ENCODE results near the gene CEP112. TPM values are rescaled to one million over a fixed set of nuclear protein-coding genes. Genes with fewer than 3 reads are reported as not detected.

CEP112 gene
- total and polyA plus RNA-seq, 2 of the 13 experiments (the other 11 are each of a cell fraction or from before 2014, with no cell fraction given) = 1.2 to 3.4 TPM

DNA sequence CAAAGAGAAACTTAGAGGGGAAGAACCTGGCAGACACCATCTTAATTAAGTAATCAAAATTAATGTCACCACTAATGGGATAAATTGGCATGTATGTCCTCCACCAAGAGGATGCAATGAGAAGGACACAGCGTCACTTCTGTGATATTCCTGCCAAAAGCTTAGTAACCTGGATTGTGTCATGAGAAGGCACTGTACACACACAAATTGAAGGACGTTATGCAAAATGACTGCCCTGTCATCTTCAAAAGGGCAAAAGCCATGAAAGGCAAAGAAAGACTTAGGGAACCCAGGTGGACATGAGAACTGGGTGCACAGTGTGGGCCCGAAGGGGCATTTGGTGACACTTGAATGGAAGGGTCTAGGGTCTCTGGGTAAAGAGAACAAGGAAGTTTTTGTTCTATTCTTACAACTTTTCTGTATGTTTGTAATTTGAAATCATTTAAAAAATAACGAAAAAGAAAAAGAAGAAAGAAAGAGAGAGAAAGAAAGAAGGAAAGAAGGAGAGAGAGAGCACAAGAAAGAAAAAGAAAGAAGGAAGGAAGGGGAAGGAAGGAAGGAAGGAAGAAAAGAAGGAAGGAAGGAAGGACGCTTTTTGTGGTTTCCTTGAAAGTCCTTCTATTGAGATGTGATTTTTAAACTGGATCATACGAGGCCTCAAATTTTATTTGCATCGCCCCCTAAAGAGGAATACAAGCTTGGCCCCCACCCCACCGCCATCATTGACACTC lies 41.3 kb upstream of the CEP112 start (continued):
- TF ChIP-seq, protein P1, sequence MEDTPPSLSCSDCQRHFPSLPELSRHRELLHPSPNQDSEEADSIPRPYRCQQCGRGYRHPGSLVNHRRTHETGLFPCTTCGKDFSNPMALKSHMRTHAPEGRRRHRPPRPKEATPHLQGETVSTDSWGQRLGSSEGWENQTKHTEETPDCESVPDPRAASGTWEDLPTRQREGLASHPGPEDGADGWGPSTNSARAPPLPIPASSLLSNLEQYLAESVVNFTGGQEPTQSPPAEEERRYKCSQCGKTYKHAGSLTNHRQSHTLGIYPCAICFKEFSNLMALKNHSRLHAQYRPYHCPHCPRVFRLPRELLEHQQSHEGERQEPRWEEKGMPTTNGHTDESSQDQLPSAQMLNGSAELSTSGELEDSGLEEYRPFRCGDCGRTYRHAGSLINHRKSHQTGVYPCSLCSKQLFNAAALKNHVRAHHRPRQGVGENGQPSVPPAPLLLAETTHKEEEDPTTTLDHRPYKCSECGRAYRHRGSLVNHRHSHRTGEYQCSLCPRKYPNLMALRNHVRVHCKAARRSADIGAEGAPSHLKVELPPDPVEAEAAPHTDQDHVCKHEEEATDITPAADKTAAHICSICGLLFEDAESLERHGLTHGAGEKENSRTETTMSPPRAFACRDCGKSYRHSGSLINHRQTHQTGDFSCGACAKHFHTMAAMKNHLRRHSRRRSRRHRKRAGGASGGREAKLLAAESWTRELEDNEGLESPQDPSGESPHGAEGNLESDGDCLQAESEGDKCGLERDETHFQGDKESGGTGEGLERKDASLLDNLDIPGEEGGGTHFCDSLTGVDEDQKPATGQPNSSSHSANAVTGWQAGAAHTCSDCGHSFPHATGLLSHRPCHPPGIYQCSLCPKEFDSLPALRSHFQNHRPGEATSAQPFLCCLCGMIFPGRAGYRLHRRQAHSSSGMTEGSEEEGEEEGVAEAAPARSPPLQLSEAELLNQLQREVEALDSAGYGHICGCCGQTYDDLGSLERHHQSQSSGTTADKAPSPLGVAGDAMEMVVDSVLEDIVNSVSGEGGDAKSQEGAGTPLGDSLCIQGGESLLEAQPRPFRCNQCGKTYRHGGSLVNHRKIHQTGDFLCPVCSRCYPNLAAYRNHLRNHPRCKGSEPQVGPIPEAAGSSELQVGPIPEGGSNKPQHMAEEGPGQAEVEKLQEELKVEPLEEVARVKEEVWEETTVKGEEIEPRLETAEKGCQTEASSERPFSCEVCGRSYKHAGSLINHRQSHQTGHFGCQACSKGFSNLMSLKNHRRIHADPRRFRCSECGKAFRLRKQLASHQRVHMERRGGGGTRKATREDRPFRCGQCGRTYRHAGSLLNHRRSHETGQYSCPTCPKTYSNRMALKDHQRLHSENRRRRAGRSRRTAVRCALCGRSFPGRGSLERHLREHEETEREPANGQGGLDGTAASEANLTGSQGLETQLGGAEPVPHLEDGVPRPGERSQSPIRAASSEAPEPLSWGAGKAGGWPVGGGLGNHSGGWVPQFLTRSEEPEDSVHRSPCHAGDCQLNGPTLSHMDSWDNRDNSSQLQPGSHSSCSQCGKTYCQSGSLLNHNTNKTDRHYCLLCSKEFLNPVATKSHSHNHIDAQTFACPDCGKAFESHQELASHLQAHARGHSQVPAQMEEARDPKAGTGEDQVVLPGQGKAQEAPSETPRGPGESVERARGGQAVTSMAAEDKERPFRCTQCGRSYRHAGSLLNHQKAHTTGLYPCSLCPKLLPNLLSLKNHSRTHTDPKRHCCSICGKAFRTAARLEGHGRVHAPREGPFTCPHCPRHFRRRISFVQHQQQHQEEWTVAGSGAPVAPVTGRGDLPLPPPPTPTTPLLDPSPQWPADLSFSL (CRISPR knock-in tag; IDR thresholded peaks at IDR 0.05) = 0 out of 2 replicates have a peak, but pooled peaks have one; percentile 67
- TF ChIP-seq, protein P2, sequence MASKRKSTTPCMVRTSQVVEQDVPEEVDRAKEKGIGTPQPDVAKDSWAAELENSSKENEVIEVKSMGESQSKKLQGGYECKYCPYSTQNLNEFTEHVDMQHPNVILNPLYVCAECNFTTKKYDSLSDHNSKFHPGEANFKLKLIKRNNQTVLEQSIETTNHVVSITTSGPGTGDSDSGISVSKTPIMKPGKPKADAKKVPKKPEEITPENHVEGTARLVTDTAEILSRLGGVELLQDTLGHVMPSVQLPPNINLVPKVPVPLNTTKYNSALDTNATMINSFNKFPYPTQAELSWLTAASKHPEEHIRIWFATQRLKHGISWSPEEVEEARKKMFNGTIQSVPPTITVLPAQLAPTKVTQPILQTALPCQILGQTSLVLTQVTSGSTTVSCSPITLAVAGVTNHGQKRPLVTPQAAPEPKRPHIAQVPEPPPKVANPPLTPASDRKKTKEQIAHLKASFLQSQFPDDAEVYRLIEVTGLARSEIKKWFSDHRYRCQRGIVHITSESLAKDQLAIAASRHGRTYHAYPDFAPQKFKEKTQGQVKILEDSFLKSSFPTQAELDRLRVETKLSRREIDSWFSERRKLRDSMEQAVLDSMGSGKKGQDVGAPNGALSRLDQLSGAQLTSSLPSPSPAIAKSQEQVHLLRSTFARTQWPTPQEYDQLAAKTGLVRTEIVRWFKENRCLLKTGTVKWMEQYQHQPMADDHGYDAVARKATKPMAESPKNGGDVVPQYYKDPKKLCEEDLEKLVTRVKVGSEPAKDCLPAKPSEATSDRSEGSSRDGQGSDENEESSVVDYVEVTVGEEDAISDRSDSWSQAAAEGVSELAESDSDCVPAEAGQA (IDR thresholded peaks at IDR 0.05; ENCODE audit: low read depth) = no peak; the same call in 1 of the 2 replicates
- TF ChIP-seq, protein P2 (CRISPR knock-in tag; IDR thresholded peaks at IDR 0.05; ENCODE audit: borderline replicate concordance) = no peak
- TF ChIP-seq, protein P3, sequence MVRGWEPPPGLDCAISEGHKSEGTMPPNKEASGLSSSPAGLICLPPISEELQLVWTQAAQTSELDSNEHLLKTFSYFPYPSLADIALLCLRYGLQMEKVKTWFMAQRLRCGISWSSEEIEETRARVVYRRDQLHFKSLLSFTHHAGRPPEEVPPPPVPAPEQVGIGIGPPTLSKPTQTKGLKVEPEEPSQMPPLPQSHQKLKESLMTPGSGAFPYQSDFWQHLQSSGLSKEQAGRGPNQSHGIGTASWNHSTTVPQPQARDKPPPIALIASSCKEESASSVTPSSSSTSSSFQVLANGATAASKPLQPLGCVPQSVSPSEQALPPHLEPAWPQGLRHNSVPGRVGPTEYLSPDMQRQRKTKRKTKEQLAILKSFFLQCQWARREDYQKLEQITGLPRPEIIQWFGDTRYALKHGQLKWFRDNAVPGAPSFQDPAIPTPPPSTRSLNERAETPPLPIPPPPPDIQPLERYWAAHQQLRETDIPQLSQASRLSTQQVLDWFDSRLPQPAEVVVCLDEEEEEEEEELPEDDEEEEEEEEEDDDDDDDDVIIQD (CRISPR knock-in tag; IDR thresholded peaks at IDR 0.05; ENCODE audit: low read depth) = peak; percentile 79
- TF ChIP-seq, protein P4, sequence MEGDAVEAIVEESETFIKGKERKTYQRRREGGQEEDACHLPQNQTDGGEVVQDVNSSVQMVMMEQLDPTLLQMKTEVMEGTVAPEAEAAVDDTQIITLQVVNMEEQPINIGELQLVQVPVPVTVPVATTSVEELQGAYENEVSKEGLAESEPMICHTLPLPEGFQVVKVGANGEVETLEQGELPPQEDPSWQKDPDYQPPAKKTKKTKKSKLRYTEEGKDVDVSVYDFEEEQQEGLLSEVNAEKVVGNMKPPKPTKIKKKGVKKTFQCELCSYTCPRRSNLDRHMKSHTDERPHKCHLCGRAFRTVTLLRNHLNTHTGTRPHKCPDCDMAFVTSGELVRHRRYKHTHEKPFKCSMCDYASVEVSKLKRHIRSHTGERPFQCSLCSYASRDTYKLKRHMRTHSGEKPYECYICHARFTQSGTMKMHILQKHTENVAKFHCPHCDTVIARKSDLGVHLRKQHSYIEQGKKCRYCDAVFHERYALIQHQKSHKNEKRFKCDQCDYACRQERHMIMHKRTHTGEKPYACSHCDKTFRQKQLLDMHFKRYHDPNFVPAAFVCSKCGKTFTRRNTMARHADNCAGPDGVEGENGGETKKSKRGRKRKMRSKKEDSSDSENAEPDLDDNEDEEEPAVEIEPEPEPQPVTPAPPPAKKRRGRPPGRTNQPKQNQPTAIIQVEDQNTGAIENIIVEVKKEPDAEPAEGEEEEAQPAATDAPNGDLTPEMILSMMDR (CRISPR knock-in tag; IDR thresholded peaks at IDR 0.05) = peak; percentile 38
- no peak for TF ChIP-seq SOX6 (IDR thresholded peaks at IDR 0.05)
- TF ChIP-seq SOX6 (CRISPR knock-in tag; IDR thresholded peaks at IDR 0.05) = peak; percentile 64
- no peak for TF ChIP-seq BHLHE40 (IDR thresholded peaks at IDR 0.05; ENCODE audit: low read length)
- TF ChIP-seq, protein P5, sequence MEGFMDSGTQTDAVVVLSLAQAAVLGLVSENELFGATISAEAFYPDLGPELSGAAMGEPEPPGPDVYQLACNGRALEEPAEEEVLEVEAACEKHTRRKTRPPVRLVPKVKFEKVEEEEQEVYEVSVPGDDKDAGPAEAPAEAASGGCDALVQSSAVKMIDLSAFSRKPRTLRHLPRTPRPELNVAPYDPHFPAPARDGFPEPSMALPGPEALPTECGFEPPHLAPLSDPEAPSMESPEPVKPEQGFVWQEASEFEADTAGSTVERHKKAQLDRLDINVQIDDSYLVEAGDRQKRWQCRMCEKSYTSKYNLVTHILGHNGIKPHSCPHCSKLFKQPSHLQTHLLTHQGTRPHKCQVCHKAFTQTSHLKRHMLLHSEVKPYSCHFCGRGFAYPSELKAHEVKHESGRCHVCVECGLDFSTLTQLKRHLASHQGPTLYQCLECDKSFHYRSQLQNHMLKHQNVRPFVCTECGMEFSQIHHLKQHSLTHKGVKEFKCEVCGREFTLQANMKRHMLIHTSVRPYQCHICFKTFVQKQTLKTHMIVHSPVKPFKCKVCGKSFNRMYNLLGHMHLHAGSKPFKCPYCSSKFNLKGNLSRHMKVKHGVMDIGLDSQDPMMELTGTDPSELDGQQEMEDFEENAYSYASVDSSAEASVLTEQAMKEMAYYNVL (CRISPR knock-in tag; IDR thresholded peaks at IDR 0.05; ENCODE audit: borderline replicate concordance) = peak; percentile 61; the same call in 1 of the 2 replicates

All from HepG2 (cell line).